Loucy (cell line): ENCODE data around the gene POC1A.
A peak's percentile ranks its signal among the peaks of the same experiment; 100 is the strongest.

Experiments used
- H2AFZ ChIP-seq: fragments of 200-600 bp; sonication (generic); 2 replicates; pipeline ENCODE4 v1.6.0; 2016; ENCODE audit warnings: antibody characterized with exemption, mild to moderate bottlenecking, low read length, moderate library complexity
- H3F3A ChIP-seq: fragments of 200-600 bp; 2 replicates; pipeline ENCODE4 v1.6.0; 2016; ENCODE audit warnings: antibody characterized with exemption, low read depth, mild to moderate bottlenecking
- H3K27me3 ChIP-seq: fragments of 200-600 bp; sonication (generic); 2 replicates; pipeline ENCODE4 v1.6.1; 2014; ENCODE audit warnings: low read length, mild to moderate bottlenecking; ENCODE audit not compliant: insufficient read depth, poor library complexity, severe bottlenecking
- H3K36me3 ChIP-seq: fragments of 200-600 bp; sonication (generic); 2 replicates; pipeline ENCODE4 v1.6.1; 2016; ENCODE audit warnings: low read length; ENCODE audit not compliant: insufficient read depth
- H3K4me1 ChIP-seq: fragments of 200-600 bp; sonication (generic); 2 replicates; pipeline ENCODE4 v1.5.1; 2014; ENCODE audit warnings: low read length, mild to moderate bottlenecking; ENCODE audit not compliant: insufficient read depth, poor library complexity, severe bottlenecking
- H3K4me2 ChIP-seq: fragments of 200-600 bp; sonication (generic); 2 replicates; pipeline ENCODE4 v1.6.0; 2014; ENCODE audit warnings: antibody characterized with exemption, low read length, low read depth, mild to moderate bottlenecking; ENCODE audit not compliant: poor library complexity, severe bottlenecking
- H3K4me3 ChIP-seq: fragments of 200-600 bp; sonication (generic); 2 replicates; pipeline ENCODE4 v1.5.1; 2014; ENCODE audit warnings: low read length, mild to moderate bottlenecking, mixed read lengths; ENCODE audit not compliant: poor library complexity, severe bottlenecking
- H3K79me2 ChIP-seq: fragments of 200-600 bp; sonication (generic); 2 replicates; pipeline ENCODE4 v1.6.1; 2014; ENCODE audit warnings: low read length; ENCODE audit not compliant: insufficient read depth
- H3K9ac ChIP-seq: fragments of 200-600 bp; sonication (generic); 2 replicates; pipeline ENCODE4 v1.6.0; 2014; ENCODE audit warnings: mild to moderate bottlenecking, low read depth, low read length, moderate library complexity; ENCODE audit not compliant: poor library complexity, severe bottlenecking
- H3K9me2 ChIP-seq: fragments of 200-600 bp; sonication (generic); replicated peaks from 2 replicates; pipeline ENCODE4 v1.6.1; 2016; ENCODE audit warnings: low read depth, low read length, mixed read lengths
- H3K9me3 ChIP-seq: fragments of 200-600 bp; sonication (generic); 2 replicates; pipeline ENCODE4 v1.6.1; 2014; ENCODE audit warnings: mild to moderate bottlenecking, antibody characterized with exemption, low read length, low read depth; ENCODE audit not compliant: insufficient read depth
- H4K20me1 ChIP-seq: fragments of 200-600 bp; sonication (generic); 2 replicates; pipeline ENCODE4 v1.6.0; 2014; ENCODE audit warnings: antibody characterized with exemption, low read length, mild to moderate bottlenecking; ENCODE audit not compliant: insufficient read depth, poor library complexity, severe bottlenecking
- EZH2phosphoT487 ChIP-seq: fragments of 200-600 bp; IDR thresholded peaks from 2 replicates; pipeline ENCODE4 v1.6.1; 2018; ENCODE audit warnings: antibody characterized with exemption, mild to moderate bottlenecking, moderate library complexity, borderline replicate concordance
- TF ChIP-seq, protein P1 (sequence below): fragments of 200-600 bp; sonication (generic); conservative IDR thresholded peaks from 2 replicates; pipeline ENCODE4 v1.5.1; 2014; ENCODE audit warnings: mild to moderate bottlenecking, antibody characterized with exemption, low read length

POC1A gene

DNA sequence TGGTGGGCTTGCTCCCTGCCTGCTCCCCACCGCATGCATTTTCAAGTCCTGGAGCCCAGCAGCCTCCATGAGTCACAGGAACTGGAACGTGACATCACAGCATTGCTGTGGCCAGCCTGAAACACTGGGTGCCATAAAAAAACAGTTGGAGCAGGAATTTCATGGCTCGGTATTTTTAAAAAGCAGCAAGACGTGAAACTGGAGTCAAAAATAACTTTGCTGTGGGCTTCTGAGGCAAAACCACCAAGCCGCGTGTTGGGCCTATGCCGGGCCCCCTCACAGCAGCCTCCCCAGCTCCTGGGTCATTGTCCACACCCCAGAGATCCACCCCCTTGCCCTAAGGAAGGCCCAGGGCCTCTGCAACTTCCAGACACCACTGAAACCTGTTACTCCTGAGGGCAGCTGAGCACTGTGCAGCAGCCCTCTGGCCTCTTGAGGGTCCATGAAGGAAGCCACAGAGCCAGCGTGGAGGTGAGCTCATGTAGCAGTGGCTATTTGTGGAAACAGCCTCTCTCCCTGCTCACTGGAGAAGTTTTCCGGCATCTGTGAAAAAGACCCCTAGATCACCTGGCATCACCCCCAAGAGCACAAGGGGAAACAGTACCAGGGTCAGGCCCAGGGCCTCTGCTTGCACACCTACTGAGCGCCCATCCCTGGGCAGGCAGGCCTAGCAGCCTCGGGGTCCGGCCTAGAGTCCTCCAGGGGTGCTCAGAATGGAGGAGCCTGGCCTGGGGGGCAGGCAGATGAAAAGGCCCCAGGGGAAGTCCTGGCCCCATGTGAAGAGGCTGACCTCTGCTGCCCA is 63.9 kb downstream of the POC1A start:
- no peak overlapping the region for H3K4me3 ChIP-seq
- no peak overlapping the region for H3K9ac ChIP-seq
- H2AFZ ChIP-seq, result no peak overlapping the region
- H4K20me1 ChIP-seq, result no peaks in the 10 kb centered on the region
- no peaks in the 10 kb centered on the region for H3K79me2 ChIP-seq
- peaks cover 51% of the 10 kb centered on the region; the same call in 1 of the 2 replicates for H3K36me3 ChIP-seq
- H3K9me2 ChIP-seq, result no peaks in the 10 kb centered on the region
- H3K27me3 ChIP-seq, result no peaks in the 10 kb centered on the region
- no peaks in the 10 kb centered on the region for H3K9me3 ChIP-seq
- TF ChIP-seq, protein P1, sequence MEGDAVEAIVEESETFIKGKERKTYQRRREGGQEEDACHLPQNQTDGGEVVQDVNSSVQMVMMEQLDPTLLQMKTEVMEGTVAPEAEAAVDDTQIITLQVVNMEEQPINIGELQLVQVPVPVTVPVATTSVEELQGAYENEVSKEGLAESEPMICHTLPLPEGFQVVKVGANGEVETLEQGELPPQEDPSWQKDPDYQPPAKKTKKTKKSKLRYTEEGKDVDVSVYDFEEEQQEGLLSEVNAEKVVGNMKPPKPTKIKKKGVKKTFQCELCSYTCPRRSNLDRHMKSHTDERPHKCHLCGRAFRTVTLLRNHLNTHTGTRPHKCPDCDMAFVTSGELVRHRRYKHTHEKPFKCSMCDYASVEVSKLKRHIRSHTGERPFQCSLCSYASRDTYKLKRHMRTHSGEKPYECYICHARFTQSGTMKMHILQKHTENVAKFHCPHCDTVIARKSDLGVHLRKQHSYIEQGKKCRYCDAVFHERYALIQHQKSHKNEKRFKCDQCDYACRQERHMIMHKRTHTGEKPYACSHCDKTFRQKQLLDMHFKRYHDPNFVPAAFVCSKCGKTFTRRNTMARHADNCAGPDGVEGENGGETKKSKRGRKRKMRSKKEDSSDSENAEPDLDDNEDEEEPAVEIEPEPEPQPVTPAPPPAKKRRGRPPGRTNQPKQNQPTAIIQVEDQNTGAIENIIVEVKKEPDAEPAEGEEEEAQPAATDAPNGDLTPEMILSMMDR, result no peak
- no peak for TF ChIP-seq EZH2phosphoT487
- no peaks in the 10 kb centered on the region for H3F3A ChIP-seq
- H3K4me1 ChIP-seq, result peaks cover 40% of the 10 kb centered on the region
- no peak overlapping the region for H3K4me2 ChIP-seq

DNA sequence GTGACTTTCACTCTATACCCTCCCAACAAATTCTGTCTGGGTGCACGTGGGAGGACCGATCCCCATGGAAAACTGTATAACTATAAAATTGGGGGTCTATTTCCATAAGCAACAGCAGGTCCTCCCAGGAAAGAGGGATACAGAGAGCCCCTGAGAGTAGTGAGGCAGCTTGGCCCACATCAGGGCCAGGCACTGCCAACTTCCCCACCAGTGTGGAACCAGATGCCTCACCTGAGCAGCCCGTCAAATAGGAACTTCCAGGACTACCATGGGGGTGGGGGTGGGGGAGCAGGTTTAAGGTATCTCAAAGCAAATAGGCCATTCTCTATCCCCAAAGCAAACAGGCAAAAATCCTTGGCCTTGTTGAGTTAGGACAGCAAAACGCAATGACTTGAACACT is 64.5 kb downstream of the POC1A start:
- H4K20me1 ChIP-seq, result no peaks in the 10 kb centered on the region
- H3K4me3 ChIP-seq, result no peak overlapping the region
- no peaks in the 10 kb centered on the region for H3K27me3 ChIP-seq
- H3K9me2 ChIP-seq, result no peaks in the 10 kb centered on the region
- no peaks in the 10 kb centered on the region for H3K79me2 ChIP-seq
- peaks cover 42% of the 10 kb centered on the region for H3K4me1 ChIP-seq
- H3K4me2 ChIP-seq, result no peak overlapping the region
- TF ChIP-seq, protein P1, result no peak
- TF ChIP-seq EZH2phosphoT487, result no peak
- no peak overlapping the region for H2AFZ ChIP-seq
- H3K36me3 ChIP-seq, result peaks cover 45% of the 10 kb centered on the region; the same call in 1 of the 2 replicates
- no peaks in the 10 kb centered on the region for H3K9me3 ChIP-seq
- H3F3A ChIP-seq, result no peaks in the 10 kb centered on the region
- no peak overlapping the region for H3K9ac ChIP-seq

DNA sequence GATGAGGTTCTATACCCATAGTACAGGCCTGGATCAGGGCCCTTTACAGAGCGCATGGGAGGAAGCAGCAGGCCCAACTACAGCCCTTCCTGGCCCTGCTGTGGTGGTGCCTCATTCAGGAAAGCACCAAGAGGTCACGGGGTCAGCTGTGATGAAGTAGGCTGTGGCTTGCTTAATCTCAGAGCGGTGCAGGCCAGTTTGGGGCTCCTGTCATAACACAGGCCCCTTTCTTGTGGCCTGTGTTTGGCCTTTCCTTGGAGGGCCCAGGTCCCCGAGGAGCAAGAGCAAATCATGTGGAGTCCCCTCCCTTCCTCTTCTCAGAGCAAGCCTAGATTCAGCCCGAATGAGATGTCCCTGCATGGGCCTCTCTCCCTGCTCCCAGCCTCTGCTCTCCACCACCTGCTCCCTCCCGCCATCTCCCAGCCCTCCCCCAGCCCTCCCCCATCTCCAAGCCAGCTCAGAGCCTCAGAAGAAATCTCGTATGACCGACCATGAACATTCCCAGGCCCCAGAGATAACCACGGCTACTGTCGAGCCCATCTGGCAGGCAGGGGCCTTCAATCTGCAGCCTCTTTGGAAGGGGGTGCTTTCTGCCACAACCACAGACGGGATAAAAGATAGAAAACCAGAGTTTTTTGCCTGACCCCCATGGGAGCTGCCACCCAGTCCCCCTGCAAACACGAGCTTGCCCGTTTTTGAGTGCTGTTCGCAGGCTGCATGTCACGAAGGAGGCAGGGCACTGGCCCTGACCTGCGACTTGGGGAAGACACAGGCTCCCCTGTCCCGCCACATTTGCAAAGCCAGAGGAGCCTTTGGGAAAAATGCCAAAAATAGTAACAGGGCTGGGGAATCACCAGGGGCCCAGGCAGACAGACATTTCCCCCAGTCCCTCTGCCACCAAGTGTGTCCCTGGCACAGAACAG is 65.5 kb downstream of the POC1A start:
- Histone ChIP-seq H3K36me3 (peaks cover 36% of the 10 kb centered on the region; the same call in 1 of the 2 replicates), H2AFZ (no peak overlapping the region), H3K79me2 (no peaks in the 10 kb centered on the region), H3K4me2 (peak overlapping the region; percentile 43), H3K4me3 (no peak overlapping the region), H3K27me3 (no peaks in the 10 kb centered on the region), H3F3A (no peaks in the 10 kb centered on the region), H3K4me1 (peaks cover 42% of the 10 kb centered on the region), H4K20me1 (no peaks in the 10 kb centered on the region), H3K9ac (peak overlapping the region; percentile 54), H3K9me2 (no peaks in the 10 kb centered on the region), H3K9me3 (no peaks in the 10 kb centered on the region)
- TF ChIP-seq EZH2phosphoT487, result no peak
- TF ChIP-seq, protein P1, result no peak
